ENCODE results near the gene PDK1.

DNA sequence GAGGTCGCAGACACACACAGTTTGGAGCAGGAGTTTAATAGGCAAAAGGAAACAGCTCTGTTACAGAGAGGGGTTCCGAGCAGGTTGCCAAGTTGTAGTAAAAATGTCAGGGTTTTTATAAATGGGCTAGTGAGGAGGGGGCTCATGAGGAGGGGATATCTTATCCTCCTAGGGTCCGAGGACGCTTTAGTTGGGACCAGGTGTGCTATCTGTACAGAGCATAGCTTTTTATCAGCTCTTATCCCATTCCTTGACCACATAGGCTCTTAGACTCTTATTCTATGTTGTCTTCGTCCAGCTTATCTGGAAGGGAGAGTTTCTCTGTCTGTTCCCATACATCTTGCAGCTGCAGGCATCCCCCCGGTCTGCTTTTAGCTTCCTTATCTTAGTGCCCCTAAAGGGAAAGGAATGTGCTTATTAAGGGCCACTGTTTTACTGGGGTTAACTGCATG lies 44.7 kb downstream of the PDK1 start:
- no peak for TF ChIP-seq POLR2AphosphoS5 (IDR thresholded peaks at IDR 0.05; ENCODE audit: low read depth, low read length)
- no peak for TF ChIP-seq TAF1 (IDR thresholded peaks at IDR 0.05; ENCODE audit: borderline replicate concordance, insufficient read depth, low read length)
- TF ChIP-seq SIN3A (IDR thresholded peaks at IDR 0.05; ENCODE audit: borderline replicate concordance, insufficient read depth, low read length): no peak
- TF ChIP-seq FOXP2 (optimal IDR thresholded peaks at IDR 0.05; ENCODE audit: borderline replicate concordance, extremely low read depth, extremely low read length, insufficient read depth): no peak
- TF ChIP-seq, protein P1, sequence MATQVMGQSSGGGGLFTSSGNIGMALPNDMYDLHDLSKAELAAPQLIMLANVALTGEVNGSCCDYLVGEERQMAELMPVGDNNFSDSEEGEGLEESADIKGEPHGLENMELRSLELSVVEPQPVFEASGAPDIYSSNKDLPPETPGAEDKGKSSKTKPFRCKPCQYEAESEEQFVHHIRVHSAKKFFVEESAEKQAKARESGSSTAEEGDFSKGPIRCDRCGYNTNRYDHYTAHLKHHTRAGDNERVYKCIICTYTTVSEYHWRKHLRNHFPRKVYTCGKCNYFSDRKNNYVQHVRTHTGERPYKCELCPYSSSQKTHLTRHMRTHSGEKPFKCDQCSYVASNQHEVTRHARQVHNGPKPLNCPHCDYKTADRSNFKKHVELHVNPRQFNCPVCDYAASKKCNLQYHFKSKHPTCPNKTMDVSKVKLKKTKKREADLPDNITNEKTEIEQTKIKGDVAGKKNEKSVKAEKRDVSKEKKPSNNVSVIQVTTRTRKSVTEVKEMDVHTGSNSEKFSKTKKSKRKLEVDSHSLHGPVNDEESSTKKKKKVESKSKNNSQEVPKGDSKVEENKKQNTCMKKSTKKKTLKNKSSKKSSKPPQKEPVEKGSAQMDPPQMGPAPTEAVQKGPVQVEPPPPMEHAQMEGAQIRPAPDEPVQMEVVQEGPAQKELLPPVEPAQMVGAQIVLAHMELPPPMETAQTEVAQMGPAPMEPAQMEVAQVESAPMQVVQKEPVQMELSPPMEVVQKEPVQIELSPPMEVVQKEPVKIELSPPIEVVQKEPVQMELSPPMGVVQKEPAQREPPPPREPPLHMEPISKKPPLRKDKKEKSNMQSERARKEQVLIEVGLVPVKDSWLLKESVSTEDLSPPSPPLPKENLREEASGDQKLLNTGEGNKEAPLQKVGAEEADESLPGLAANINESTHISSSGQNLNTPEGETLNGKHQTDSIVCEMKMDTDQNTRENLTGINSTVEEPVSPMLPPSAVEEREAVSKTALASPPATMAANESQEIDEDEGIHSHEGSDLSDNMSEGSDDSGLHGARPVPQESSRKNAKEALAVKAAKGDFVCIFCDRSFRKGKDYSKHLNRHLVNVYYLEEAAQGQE (IDR thresholded peaks at IDR 0.05; ENCODE audit: insufficient read depth in 1 of 2, low read depth in 2 of 2, low read length in 2 of 2): no peak

All from PFSK-1 (cell line).